ENCODE results near the gene ZDHHC14.

The ZDHHC14 gene

DNA sequence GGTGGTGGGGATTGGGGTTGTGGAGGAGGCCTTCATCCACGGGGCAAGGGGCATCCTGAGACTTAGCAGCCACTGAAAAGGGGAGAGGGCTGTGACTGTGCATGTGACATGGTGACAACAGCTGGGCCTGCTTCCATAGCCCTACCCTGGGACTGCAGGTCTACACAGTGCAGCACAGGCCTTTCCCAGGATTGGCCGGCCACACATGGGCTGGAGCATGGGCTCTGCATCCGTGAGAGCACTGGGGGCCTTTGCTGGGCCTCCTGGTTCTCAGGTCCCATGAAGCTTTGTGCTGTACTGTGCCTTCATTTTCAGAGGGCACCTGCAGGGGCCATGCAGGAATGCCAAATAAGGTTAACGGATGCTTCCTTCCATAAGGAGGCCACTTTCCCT is 56.0 kb downstream of the ZDHHC14 start:
- no peak for TF ChIP-seq CTCF (IDR thresholded peaks at IDR 0.05; ENCODE audit: extremely low read depth, missing control alignments)
- DNase-seq (ENCODE audit: low spot score) = no peak

- no peak for DNase-seq (ENCODE audit: low spot score)
- TF ChIP-seq CTCF (IDR thresholded peaks at IDR 0.05; ENCODE audit: extremely low read depth, missing control alignments) = no peak
Measured at GRCh38 chr6:157438611-157439111, 57.7 kb downstream of the ZDHHC14 start.

DNA sequence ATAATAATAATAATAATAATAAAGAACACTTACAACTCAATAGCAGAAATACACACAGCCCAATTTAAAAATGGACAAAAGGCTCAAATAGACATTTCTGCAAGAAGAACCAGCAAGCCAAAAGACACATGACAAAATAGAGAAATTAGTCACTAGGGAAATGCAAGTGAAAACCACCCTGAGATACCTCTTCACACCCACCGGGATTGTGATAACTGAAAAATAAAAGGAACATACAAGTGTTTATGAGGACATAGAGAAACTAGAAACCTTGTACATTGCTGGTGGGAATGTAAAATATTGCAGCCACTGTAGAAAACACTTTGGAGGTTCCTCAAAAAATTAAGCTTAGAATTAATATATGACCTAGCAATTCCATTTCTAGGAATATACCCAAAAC is 59.2 kb downstream of the ZDHHC14 start:
- no peak for DNase-seq (ENCODE audit: low spot score)
- TF ChIP-seq CTCF (IDR thresholded peaks at IDR 0.05; ENCODE audit: extremely low read depth, missing control alignments) = no peak

DNA sequence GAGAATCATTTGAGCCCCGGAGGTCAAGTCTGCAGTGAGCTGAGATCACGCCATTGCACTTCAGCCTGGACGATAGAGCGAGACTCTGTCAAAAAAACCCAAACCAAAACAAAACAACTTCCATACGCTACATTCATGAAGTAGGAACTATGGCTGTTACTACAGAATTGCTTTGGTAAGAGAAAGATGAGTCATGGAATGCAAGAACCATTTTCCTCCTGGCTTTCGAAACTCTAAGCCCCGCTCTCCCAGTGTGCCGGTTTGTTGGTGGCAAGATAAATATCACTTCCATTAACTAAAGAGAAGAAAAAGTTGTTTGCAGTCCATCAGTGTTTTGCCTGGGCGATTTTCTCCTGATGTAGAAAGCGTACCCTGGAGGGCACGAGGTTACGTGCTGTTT is 61.3 kb downstream of the ZDHHC14 start:
- DNase-seq (ENCODE audit: low spot score) = no peak
- TF ChIP-seq CTCF (IDR thresholded peaks at IDR 0.05; ENCODE audit: extremely low read depth, missing control alignments) = no peak

GRCh38 chr6:157443066-157443800 is 62.2 kb downstream of the ZDHHC14 start:
- DNase-seq (ENCODE audit: low spot score) = peak; percentile 41
- TF ChIP-seq CTCF (IDR thresholded peaks at IDR 0.05; ENCODE audit: extremely low read depth, missing control alignments) = no peak

DNA sequence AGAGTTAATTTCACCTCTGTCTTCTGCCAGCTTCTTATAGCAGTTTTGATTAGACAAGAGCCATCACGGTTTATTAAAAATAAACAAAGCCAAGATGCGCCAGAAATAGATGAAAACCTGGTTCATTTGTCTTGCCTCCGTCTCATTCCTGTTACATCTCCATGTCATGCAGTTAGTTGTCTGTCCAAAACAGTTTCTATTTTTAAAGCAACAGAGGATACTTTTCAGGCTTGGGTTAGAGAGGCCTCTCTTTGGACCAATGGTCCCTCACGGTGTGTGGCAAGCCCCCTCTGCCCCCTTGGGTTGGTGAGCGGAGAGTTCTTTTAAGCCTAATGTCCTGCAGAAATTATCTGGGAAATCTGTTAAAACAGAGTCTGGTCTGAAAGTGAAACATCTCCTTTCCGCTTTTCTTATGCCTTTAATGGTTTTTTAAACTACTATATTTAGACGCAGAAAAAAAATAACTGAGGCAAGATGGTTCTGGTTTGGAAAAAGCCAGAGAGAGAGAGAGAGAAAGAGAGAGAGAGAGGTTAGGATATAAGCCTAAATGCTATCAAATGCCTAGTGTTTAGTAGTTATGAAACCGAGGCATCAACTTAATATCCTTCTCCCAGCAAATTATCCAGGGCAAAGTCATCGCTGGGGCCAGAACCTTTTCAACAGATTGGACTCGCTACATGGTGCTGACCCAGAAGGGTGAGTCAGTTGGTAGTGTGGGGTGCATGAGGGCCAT is 64.5 kb downstream of the ZDHHC14 start:
- no peak for TF ChIP-seq CTCF (IDR thresholded peaks at IDR 0.05; ENCODE audit: extremely low read depth, missing control alignments)

GRCh38 chr6:157447735-157448134 is 66.7 kb downstream of the ZDHHC14 start:
- no peak for TF ChIP-seq CTCF (IDR thresholded peaks at IDR 0.05; ENCODE audit: extremely low read depth, missing control alignments)
- DNase-seq (ENCODE audit: low spot score) = no peak

More for the DNA sequence above, 64.5 kb downstream of the ZDHHC14 start:
- DNase-seq (ENCODE audit: low spot score) = no peak
